ENCODE results near the gene CDC5L.
A peak's percentile ranks its signal among the peaks of the same experiment; 100 is the strongest.
"Not testable (repeated sequence)": the region's sequence is repeated elsewhere in the genome, so short reads cannot be mapped to it uniquely, and the experiment has no call there.

CDC5L gene

GRCh38 chr6:44415449-44415848 lies 27.9 kb downstream of the CDC5L start:
- no peak for DNase-seq (ENCODE audit: low read depth in 3 of 3)

- DNase-seq (ENCODE audit: low read depth in 3 of 3), result no peak
These were observed 28.5 kb downstream of the CDC5L start for GRCh38 chr6:44415873-44416502.

GRCh38 chr6:44422531-44422930 lies 35.0 kb downstream of the CDC5L start:
- DNase-seq (ENCODE audit: low read depth in 3 of 3), result no peak

- DNase-seq (ENCODE audit: low read depth in 3 of 3), result no peak
These were observed 35.8 kb downstream of the CDC5L start for GRCh38 chr6:44423306-44423705.

GRCh38 chr6:44425951-44426350 lies 38.4 kb downstream of the CDC5L start:
- no peak for DNase-seq (ENCODE audit: low read depth in 3 of 3)

- no peak for DNase-seq (ENCODE audit: low read depth in 3 of 3)
These were observed 41.2 kb downstream of the CDC5L start for GRCh38 chr6:44428682-44429081.

- no peak for DNase-seq (ENCODE audit: low read depth in 3 of 3)
These were observed 42.8 kb downstream of the CDC5L start for GRCh38 chr6:44430326-44430725.

GRCh38 chr6:44431118-44431725 lies 43.7 kb downstream of the CDC5L start:
- DNase-seq (ENCODE audit: low read depth in 3 of 3), result peak in 1 of 3 donors; percentile 15

GRCh38 chr6:44432227-44432626 lies 44.7 kb downstream of the CDC5L start:
- DNase-seq (ENCODE audit: low read depth in 3 of 3), result no peak

- DNase-seq (ENCODE audit: low read depth in 3 of 3), result no peak
These were observed 45.2 kb downstream of the CDC5L start for GRCh38 chr6:44432726-44433125.

- DNase-seq (ENCODE audit: low read depth in 3 of 3), result no peak
These were observed 48.0 kb downstream of the CDC5L start for GRCh38 chr6:44435500-44435899.

GRCh38 chr6:44438827-44439226 lies 51.3 kb downstream of the CDC5L start:
- DNase-seq (ENCODE audit: low read depth in 3 of 3), result no peak

- no peak for DNase-seq (ENCODE audit: low read depth in 3 of 3)
These were observed 52.0 kb downstream of the CDC5L start for GRCh38 chr6:44439270-44440045.

GRCh38 chr6:44441091-44441855 lies 53.8 kb downstream of the CDC5L start:
- no peak for DNase-seq (ENCODE audit: low read depth in 3 of 3)

- no peak for DNase-seq (ENCODE audit: low read depth in 3 of 3)
These were observed 54.7 kb downstream of the CDC5L start for GRCh38 chr6:44442236-44442635.

- no peak for DNase-seq (ENCODE audit: low read depth in 3 of 3)
These were observed 55.4 kb downstream of the CDC5L start for GRCh38 chr6:44442833-44443444.

- DNase-seq (ENCODE audit: low read depth in 3 of 3), result no peak
These were observed 57.3 kb downstream of the CDC5L start for GRCh38 chr6:44444853-44445252.

- DNase-seq (ENCODE audit: low read depth in 3 of 3), result no peak
These were observed 59.3 kb downstream of the CDC5L start for GRCh38 chr6:44446626-44447300.

- not testable (repeated sequence) for DNase-seq (ENCODE audit: low read depth in 3 of 3)
These were observed 61.7 kb downstream of the CDC5L start for GRCh38 chr6:44449181-44449580.

GRCh38 chr6:44451803-44452695 lies 64.5 kb downstream of the CDC5L start:
- DNase-seq (ENCODE audit: low read depth in 3 of 3), result no peak
